ENCODE results near the gene PLA2G6.

GRCh38 chr22:38202437-38203089, 20.9 kb upstream of the PLA2G6 start:
- TF ChIP-seq, protein P1, sequence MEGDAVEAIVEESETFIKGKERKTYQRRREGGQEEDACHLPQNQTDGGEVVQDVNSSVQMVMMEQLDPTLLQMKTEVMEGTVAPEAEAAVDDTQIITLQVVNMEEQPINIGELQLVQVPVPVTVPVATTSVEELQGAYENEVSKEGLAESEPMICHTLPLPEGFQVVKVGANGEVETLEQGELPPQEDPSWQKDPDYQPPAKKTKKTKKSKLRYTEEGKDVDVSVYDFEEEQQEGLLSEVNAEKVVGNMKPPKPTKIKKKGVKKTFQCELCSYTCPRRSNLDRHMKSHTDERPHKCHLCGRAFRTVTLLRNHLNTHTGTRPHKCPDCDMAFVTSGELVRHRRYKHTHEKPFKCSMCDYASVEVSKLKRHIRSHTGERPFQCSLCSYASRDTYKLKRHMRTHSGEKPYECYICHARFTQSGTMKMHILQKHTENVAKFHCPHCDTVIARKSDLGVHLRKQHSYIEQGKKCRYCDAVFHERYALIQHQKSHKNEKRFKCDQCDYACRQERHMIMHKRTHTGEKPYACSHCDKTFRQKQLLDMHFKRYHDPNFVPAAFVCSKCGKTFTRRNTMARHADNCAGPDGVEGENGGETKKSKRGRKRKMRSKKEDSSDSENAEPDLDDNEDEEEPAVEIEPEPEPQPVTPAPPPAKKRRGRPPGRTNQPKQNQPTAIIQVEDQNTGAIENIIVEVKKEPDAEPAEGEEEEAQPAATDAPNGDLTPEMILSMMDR (IDR thresholded peaks at IDR 0.05) = peak in 2 of 3 donors; percentile 22 to 30
- TF ChIP-seq POLR2A (IDR thresholded peaks at IDR 0.05) = peak; percentile 30

Measured in breast epithelium (tissue), 3 donors.